IMR-90 (cell line): Measurements from ENCODE around the gene EXOC8.

ENCODE experiments used
- CHD1 ChIP-seq: IDR thresholded peaks from 2 replicates; pipeline ENCODE4 v1.6.1; 2012; ENCODE audit warnings: low read depth, low read length, improper control_type of control experiment
- CTCF ChIP-seq: conservative IDR thresholded peaks from 2 replicates; pipeline ENCODE4 v1.5.1; 2012; ENCODE audit warnings: mild to moderate bottlenecking, low read depth, low read length, improper control_type of control experiment
- POLR2A ChIP-seq: IDR thresholded peaks from 2 replicates; pipeline ENCODE4 v1.6.1; 2012; ENCODE audit warnings: mild to moderate bottlenecking, low read depth, low read length

GRCh38 chr1:231363624-231364023 lies 26.0 kb upstream of the EXOC8 start:
- TF ChIP-seq CTCF = no peak
- TF ChIP-seq CHD1 = no peak
- TF ChIP-seq POLR2A = no peak
